HepG2 (cell line): ENCODE data around the gene COG8. TPM values are rescaled to one million over a fixed set of nuclear protein-coding genes. Genes with fewer than 3 reads are reported as not detected.
A peak's percentile ranks its signal among the peaks of the same experiment; 100 is the strongest.

ENCODE experiments used
- ESRRA ChIP-seq: sonication (generic); formaldehyde crosslinking; IDR thresholded peaks from 2 replicates; pipeline ENCODE4 v1.5.1; 2020; ENCODE audit warnings: mild to moderate bottlenecking, low read depth, missing genetic modification reagents
- EZH2 ChIP-seq: conservative IDR thresholded peaks from 2 replicates; pipeline ENCODE4 v1.6.1; 2012; ENCODE audit warnings: mild to moderate bottlenecking, low read depth, low read length, moderate library complexity
- GABPA ChIP-seq, 2 experiments: IDR thresholded peaks; 2 replicates each; pipeline ENCODE4 v1.6.1; 2011 to 2016; ENCODE audit warnings: low read depth in 2 of 2, low read length in 1 of 2, missing biosample characterization in 1 of 2, missing genetic modification characterization in 1 of 2
- GPN1 ChIP-seq: sonication (generic); formaldehyde crosslinking; IDR thresholded peaks from 2 replicates; pipeline ENCODE4 v1.5.1; 2020; ENCODE audit warnings: missing genetic modification reagents, borderline replicate concordance
- HDAC1 ChIP-seq: sonication (generic); formaldehyde crosslinking; IDR thresholded peaks from 2 replicates; pipeline ENCODE4 v1.5.1; 2020; ENCODE audit warnings: mild to moderate bottlenecking, missing genetic modification reagents
- KDM1A ChIP-seq: IDR thresholded peaks from 2 replicates; pipeline ENCODE4 v1.6.1; 2016; ENCODE audit warnings: missing compliant biosample characterization
- KLF9 ChIP-seq: IDR thresholded peaks from 2 replicates; pipeline ENCODE4 v1.6.1; 2016; ENCODE audit warnings: low read depth
- LCORL ChIP-seq, 2 experiments: fragments of 450-650 bp in 1 of 2; sonication (generic) in 1 of 2; formaldehyde crosslinking in 1 of 2; IDR thresholded peaks; 2 replicates each; pipeline versions ENCODE4 v1.5.0 to v1.6.1; 2017 to 2020; ENCODE audit warnings: antibody characterized with exemption in 1 of 2, missing genetic modification reagents in 1 of 2
- MATR3 ChIP-seq: sonication (generic); formaldehyde crosslinking; IDR thresholded peaks from 2 replicates; pipeline ENCODE4 v1.4.0; 2020; ENCODE audit warnings: missing genetic modification reagents
- NBN ChIP-seq: fragments of 450-650 bp; conservative IDR thresholded peaks from 2 replicates; pipeline ENCODE4 v1.6.1; 2017
- RAD21 ChIP-seq: fragments of 450-650 bp; formaldehyde crosslinking; IDR thresholded peaks from 2 replicates; pipeline ENCODE4 v1.5.0; 2020; ENCODE audit warnings: mild to moderate bottlenecking
- TCF7L2 ChIP-seq: IDR thresholded peaks from 2 replicates; pipeline ENCODE4 v1.6.1; 2011; ENCODE audit warnings: mild to moderate bottlenecking, low read depth, low read length, moderate library complexity
- ZBTB21 ChIP-seq: sonication (generic); formaldehyde crosslinking; IDR thresholded peaks from 2 replicates; pipeline ENCODE4 v1.4.0; 2020; ENCODE audit warnings: missing genetic modification reagents
- ZFAT ChIP-seq: sonication (generic); formaldehyde crosslinking; conservative IDR thresholded peaks from 2 replicates; pipeline ENCODE4 v1.8.1; 2023; ENCODE audit warnings: missing genetic modification reagents, inconsistent platforms
- ZNF317 ChIP-seq: sonication (generic); formaldehyde crosslinking; IDR thresholded peaks from 2 replicates; pipeline ENCODE4 v1.5.0; 2020; ENCODE audit warnings: mild to moderate bottlenecking, missing genetic modification reagents
- ZNF335 ChIP-seq: sonication (generic); formaldehyde crosslinking; IDR thresholded peaks from 2 replicates; pipeline ENCODE4 v1.4.0; 2020; ENCODE audit warnings: missing genetic modification reagents
- ZNF543 ChIP-seq: sonication (generic); formaldehyde crosslinking; IDR thresholded peaks from 2 replicates; pipeline ENCODE4 v1.4.0; 2020; ENCODE audit warnings: mild to moderate bottlenecking, missing genetic modification reagents
- ZNF562 ChIP-seq: sonication (generic); formaldehyde crosslinking; IDR thresholded peaks from 2 replicates; pipeline ENCODE4 v1.8.0; 2022; ENCODE audit warnings: missing genetic modification reagents, borderline replicate concordance
- polyA plus RNA-seq, 8 experiments: library from polyadenylated mRNA; depleted of rRNA in 3 of 8; stranded (reverse) in 7 of 8; unstranded in 1 of 8; fragments of >200 nt; fragmentation: Illumina TruSeq in 4 of 8; extraction: Trizol in 4 of 8; gene quantifications; 2 replicates each; pipeline versions ENCODE4 v1.2.1 to v1.2.3, GENCODE V29; 2011 to 2016; ENCODE audit warnings: low read depth in 4 of 8, missing spikeins in 1 of 8, mixed read lengths in 1 of 8; ENCODE audit not compliant: insufficient read depth in 1 of 8
- total RNA-seq, 5 experiments: library from RNA; depleted of rRNA; stranded (reverse); fragments of >200 nt; fragmentation: Illumina TruSeq; extraction: Trizol; gene quantifications; 2 replicates each; pipeline ENCODE4 v1.2.3, GENCODE V29; 2016; ENCODE audit warnings: low read depth in 1 of 5
- TF ChIP-seq, protein P1 (sequence below): sonication (generic); formaldehyde crosslinking; conservative IDR thresholded peaks from 2 replicates; pipeline ENCODE4 v1.4.0; 2020; ENCODE audit warnings: missing genetic modification reagents
- TF ChIP-seq, protein P2 (sequence below): sonication (generic); formaldehyde crosslinking; IDR thresholded peaks from 2 replicates; pipeline ENCODE4 v1.5.1; 2020; ENCODE audit warnings: missing genetic modification reagents, mild to moderate bottlenecking, borderline replicate concordance
- TF ChIP-seq, protein P3 (sequence below): sonication (generic); formaldehyde crosslinking; IDR thresholded peaks from 2 replicates; pipeline ENCODE4 v1.4.0; 2020; ENCODE audit warnings: missing genetic modification reagents
- TF ChIP-seq, protein P4 (sequence below): sonication (generic); formaldehyde crosslinking; IDR thresholded peaks from 2 replicates; pipeline ENCODE4 v1.8.0; 2022; ENCODE audit warnings: missing genetic modification reagents, mild to moderate bottlenecking, inconsistent platforms, borderline replicate concordance

COG8 gene
- total and polyA plus RNA-seq, 2 of the 13 experiments (the other 11 are each of a cell fraction or from before 2014, with no cell fraction given) = 45.5 to 52.1 TPM

DNA sequence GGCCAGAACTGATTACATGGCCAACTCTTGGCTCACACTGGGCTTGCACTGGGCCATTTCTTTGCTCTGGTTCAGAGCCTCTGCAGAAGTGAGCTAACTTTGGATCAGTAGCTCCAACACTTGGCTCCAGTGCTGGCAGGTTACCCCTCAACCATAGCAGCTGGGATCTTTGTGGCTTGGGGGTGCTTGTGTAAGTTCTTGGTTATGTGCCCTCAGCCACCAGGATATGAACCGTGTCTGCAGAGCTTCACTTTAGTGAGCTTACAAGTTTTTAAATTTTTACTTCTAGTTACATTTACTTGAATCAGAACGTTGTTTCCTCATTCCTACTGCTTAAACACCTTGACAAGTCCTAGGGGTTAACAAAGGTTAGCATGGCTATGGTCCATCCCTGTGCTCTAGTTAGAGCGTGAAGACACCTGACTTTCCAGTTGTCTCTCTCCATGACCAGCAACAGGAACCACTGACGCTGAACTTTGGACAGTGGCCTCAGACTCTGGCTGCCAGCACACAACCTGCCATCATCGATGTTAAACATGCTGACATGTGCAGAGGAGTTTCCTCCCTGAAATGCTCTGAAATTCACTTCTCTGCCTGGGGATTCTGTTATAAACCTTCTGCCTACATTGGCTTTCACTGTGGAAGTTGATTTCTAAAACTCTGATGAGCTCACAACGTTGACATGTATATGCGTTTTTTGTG is 13.0 kb downstream of the COG8 start (continued):
- TF ChIP-seq KLF9 (no peak), MATR3 (CRISPR knock-in tag) (no peak), RAD21 (CRISPR knock-in tag) (0 out of 2 replicates have a peak, but pooled peaks have one; percentile 15), ZFAT (CRISPR knock-in tag) (no peak), NBN (no peak), ZBTB21 (no peak), ZNF335 (no peak), EZH2 (no peak), ZNF562 (CRISPR knock-in tag) (no peak), GPN1 (CRISPR knock-in tag) (no peak), ESRRA (peak; percentile 85; the same call in 1 of the 2 replicates), ZNF543 (CRISPR knock-in tag) (no peak), LCORL (IDR thresholded peaks at IDR 0.05) (no peak), LCORL (CRISPR knock-in tag; IDR thresholded peaks at IDR 0.05) (peak; percentile 69; the same call in 1 of the 2 replicates), ZNF317 (peak; percentile 83), TCF7L2 (no peak), KDM1A (no peak), GABPA (IDR thresholded peaks at IDR 0.05; ENCODE audit: low read depth, low read length) (no peak), GABPA (CRISPR knock-in tag; IDR thresholded peaks at IDR 0.05; ENCODE audit: low read depth) (peak; percentile 75), HDAC1 (peak; percentile 83)
- TF ChIP-seq, protein P1, sequence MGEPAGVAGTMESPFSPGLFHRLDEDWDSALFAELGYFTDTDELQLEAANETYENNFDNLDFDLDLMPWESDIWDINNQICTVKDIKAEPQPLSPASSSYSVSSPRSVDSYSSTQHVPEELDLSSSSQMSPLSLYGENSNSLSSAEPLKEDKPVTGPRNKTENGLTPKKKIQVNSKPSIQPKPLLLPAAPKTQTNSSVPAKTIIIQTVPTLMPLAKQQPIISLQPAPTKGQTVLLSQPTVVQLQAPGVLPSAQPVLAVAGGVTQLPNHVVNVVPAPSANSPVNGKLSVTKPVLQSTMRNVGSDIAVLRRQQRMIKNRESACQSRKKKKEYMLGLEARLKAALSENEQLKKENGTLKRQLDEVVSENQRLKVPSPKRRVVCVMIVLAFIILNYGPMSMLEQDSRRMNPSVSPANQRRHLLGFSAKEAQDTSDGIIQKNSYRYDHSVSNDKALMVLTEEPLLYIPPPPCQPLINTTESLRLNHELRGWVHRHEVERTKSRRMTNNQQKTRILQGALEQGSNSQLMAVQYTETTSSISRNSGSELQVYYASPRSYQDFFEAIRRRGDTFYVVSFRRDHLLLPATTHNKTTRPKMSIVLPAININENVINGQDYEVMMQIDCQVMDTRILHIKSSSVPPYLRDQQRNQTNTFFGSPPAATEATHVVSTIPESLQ (CRISPR knock-in tag) = no peak
- TF ChIP-seq, protein P2, sequence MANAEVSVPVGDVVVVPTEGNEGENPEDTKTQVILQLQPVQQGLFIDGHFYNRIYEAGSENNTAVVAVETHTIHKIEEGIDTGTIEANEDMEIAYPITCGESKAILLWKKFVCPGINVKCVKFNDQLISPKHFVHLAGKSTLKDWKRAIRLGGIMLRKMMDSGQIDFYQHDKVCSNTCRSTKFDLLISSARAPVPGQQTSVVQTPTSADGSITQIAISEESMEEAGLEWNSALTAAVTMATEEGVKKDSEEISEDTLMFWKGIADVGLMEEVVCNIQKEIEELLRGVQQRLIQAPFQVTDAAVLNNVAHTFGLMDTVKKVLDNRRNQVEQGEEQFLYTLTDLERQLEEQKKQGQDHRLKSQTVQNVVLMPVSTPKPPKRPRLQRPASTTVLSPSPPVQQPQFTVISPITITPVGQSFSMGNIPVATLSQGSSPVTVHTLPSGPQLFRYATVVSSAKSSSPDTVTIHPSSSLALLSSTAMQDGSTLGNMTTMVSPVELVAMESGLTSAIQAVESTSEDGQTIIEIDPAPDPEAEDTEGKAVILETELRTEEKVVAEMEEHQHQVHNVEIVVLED (CRISPR knock-in tag) = peak; percentile 44; the same call in 1 of the 2 replicates
- TF ChIP-seq, protein P3, sequence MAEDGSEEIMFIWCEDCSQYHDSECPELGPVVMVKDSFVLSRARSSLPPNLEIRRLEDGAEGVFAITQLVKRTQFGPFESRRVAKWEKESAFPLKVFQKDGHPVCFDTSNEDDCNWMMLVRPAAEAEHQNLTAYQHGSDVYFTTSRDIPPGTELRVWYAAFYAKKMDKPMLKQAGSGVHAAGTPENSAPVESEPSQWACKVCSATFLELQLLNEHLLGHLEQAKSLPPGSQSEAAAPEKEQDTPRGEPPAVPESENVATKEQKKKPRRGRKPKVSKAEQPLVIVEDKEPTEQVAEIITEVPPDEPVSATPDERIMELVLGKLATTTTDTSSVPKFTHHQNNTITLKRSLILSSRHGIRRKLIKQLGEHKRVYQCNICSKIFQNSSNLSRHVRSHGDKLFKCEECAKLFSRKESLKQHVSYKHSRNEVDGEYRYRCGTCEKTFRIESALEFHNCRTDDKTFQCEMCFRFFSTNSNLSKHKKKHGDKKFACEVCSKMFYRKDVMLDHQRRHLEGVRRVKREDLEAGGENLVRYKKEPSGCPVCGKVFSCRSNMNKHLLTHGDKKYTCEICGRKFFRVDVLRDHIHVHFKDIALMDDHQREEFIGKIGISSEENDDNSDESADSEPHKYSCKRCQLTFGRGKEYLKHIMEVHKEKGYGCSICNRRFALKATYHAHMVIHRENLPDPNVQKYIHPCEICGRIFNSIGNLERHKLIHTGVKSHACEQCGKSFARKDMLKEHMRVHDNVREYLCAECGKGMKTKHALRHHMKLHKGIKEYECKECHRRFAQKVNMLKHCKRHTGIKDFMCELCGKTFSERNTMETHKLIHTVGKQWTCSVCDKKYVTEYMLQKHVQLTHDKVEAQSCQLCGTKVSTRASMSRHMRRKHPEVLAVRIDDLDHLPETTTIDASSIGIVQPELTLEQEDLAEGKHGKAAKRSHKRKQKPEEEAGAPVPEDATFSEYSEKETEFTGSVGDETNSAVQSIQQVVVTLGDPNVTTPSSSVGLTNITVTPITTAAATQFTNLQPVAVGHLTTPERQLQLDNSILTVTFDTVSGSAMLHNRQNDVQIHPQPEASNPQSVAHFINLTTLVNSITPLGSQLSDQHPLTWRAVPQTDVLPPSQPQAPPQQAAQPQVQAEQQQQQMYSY (CRISPR knock-in tag) = no peak
- TF ChIP-seq, protein P4, sequence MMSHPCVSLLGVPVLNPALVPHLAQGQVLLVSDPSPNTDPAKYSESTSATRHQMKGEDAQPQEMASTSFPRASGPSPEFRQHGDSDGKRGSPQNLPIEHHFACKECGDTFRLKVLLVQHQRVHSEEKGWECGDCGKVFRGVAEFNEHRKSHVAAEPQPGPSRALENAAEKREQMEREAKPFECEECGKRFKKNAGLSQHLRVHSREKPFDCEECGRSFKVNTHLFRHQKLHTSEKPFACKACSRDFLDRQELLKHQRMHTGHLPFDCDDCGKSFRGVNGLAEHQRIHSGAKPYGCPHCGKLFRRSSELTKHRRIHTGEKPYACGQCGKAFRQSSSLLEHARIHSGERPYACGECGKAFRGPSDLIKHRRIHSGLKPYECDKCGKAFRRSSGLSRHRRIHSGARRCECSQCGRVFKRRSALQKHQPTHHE = no peak
